Esophagus squamous epithelium (tissue), 5 donors: ENCODE data around the gene SETD4. TPM values are rescaled to one million over a fixed set of nuclear protein-coding genes. Genes with fewer than 3 reads are reported as not detected.

ENCODE experiments used
- DNase-seq: peaks from one replicate; lab custom pipeline; 2025; lab: John Stamatoyannopoulos, UW
- H3K27ac ChIP-seq, 4 donors: fragments of 200-600 bp; sonication (generic); one replicate each; pipeline ENCODE4 v1.5.1; 2016 to 2019; ENCODE audit warnings: mild to moderate bottlenecking in 1 of 4
- H3K27me3 ChIP-seq, 4 donors: fragments of 200-600 bp; sonication (generic); 1 replicate in 3 of 4; 2 replicates in 1 of 4; pipeline versions ENCODE4 v1.5.1 to v1.6.0; 2017 to 2021; ENCODE audit warnings: antibody characterized with exemption in 1 of 4
- H3K36me3 ChIP-seq, 3 donors: fragments of 200-600 bp; sonication (generic); one replicate each; pipeline ENCODE4 v1.5.1; 2016 to 2019
- H3K4me1 ChIP-seq, 3 donors: fragments of 200-600 bp; sonication (generic); one replicate each; pipeline ENCODE4 v1.5.1; 2017 to 2019
- H3K4me3 ChIP-seq, 4 donors: fragments of 200-600 bp; sonication (generic); 1 replicate in 3 of 4; 2 replicates in 1 of 4; pipeline ENCODE4 v1.5.1; 2016 to 2019; ENCODE audit warnings: mild to moderate bottlenecking in 2 of 4, moderate library complexity in 1 of 4
- H3K9me3 ChIP-seq, 3 donors: fragments of 200-600 bp; sonication (generic); one replicate each; pipeline ENCODE4 v1.5.1; 2016 to 2019
- CTCF ChIP-seq, 6 experiments: fragments of 450-650 bp in 4 of 6; fragments of 200-600 bp in 2 of 6; sonication (generic) in 2 of 6; IDR thresholded peaks; one replicate each; pipeline ENCODE4 v1.5.1; 2016 to 2019; ENCODE audit warnings: antibody characterized with exemption in 6 of 6, mild to moderate bottlenecking in 4 of 6, moderate library complexity in 4 of 6
- POLR2A ChIP-seq, 4 donors: fragments of 450-650 bp; IDR thresholded peaks; one replicate each; pipeline ENCODE4 v1.6.1; 2017; ENCODE audit warnings: antibody characterized with exemption in 4 of 4, mild to moderate bottlenecking in 4 of 4, moderate library complexity in 3 of 4
- WGBS, 2 donors: methylation state at CpG; one replicate each; pipeline ENCODE4 v1.1.5; 2018; 5-methylcytosine and 5-hydroxymethylcytosine counted together
- intact Hi-C: fragments of 100-400 bp; cut with DNase I; formaldehyde crosslinking; loops from one replicate; pipeline ENCODE4 v1.15.0; 2022
- total RNA-seq, 4 donors: library from RNA; depleted of rRNA; stranded (reverse); fragments of >200 nt; gene quantifications; one replicate each; pipeline ENCODE4 v1.1.0, GENCODE V29; 2016
- donor health status: DM: yes; HTN: yes; CAD: no.

The SETD4 gene
- total RNA-seq, 4 donors from 2014 or later: 9.9 to 30.1 (median 14.6) TPM

GRCh38 chr21:36069713-36070583 is 9.6 kb upstream of the SETD4 start, which contains the start of gene CBR1:
Gene CBR1, plus strand, starts transcription at chr21:36070024. Its CDS starts 92 bp downstream, at chr21:36070116.
- 0 to 6% methylated on average over 4 to 7 of the region's 71 CpGs for WGBS, 2 donors
- peak within 1 kb of the TSS; percentile 78 to 94 (median 89) for H3K4me3 ChIP-seq
- H3K27ac ChIP-seq: peak within 1 kb of the TSS; percentile 92 to 97 (median 94)
- intact Hi-C loops: no loop called here
- DNase-seq: peak; percentile 59
- no peaks in the 10 kb centered on the region for H3K27me3 ChIP-seq
- TF ChIP-seq POLR2A (IDR thresholded peaks at IDR 0.05): peak in 3 of 4 donors; percentile 68 to 95 (median 93)
- peak in 2 of 6 experiments; percentile 10 to 16 for TF ChIP-seq CTCF (IDR thresholded peaks at IDR 0.05)
- peaks cover 3 to 64% (median 28%) of the 10 kb centered on the region in 3 donors for H3K4me1 ChIP-seq
- H3K9me3 ChIP-seq: peaks cover 0 to 5% (median 3%) of the 10 kb centered on the region in 3 donors
- H3K36me3 ChIP-seq: peaks cover 0 to 26% (median 4%) of the 10 kb centered on the region in 3 donors

- H3K4me3 ChIP-seq: no peak overlapping the region
- H3K9me3 ChIP-seq: peaks cover 0 to 5% (median 3%) of the 10 kb centered on the region in 3 donors
- no peak for TF ChIP-seq CTCF (IDR thresholded peaks at IDR 0.05)
- TF ChIP-seq POLR2A (IDR thresholded peaks at IDR 0.05): no peak
- 91 to 95% methylated on average over 5 of the region's 5 CpGs for WGBS, 2 donors
- DNase-seq: no peak
- no peaks in the 10 kb centered on the region for H3K27me3 ChIP-seq
- peaks cover 0 to 26% (median 4%) of the 10 kb centered on the region in 3 donors for H3K36me3 ChIP-seq
- intact Hi-C loops: no loop called here
- H3K27ac ChIP-seq: peak overlapping the region; percentile 92 to 97 (median 94)
- peaks cover 3 to 54% (median 28%) of the 10 kb centered on the region in 3 donors for H3K4me1 ChIP-seq
Measured at GRCh38 chr21:36068748-36069398, 8.5 kb upstream of the SETD4 start.

- H3K4me1 ChIP-seq: peaks cover 0 to 27% (median 9%) of the 10 kb centered on the region in 3 donors
- peak overlapping the region in 1 of 4 donors; percentile 29 for H3K27ac ChIP-seq
- peaks cover 0 to 5% (median 3%) of the 10 kb centered on the region in 3 donors for H3K9me3 ChIP-seq
- no peaks in the 10 kb centered on the region for H3K27me3 ChIP-seq
- 37 to 61% methylated on average over 3 of the region's 3 CpGs for WGBS, 2 donors
- DNase-seq: no peak
- intact Hi-C loops: no loop called here
- H3K36me3 ChIP-seq: no peaks in the 10 kb centered on the region
- no peak for TF ChIP-seq POLR2A (IDR thresholded peaks at IDR 0.05)
- no peak for TF ChIP-seq CTCF (IDR thresholded peaks at IDR 0.05)
- H3K4me3 ChIP-seq: no peak overlapping the region
Measured at GRCh38 chr21:36065497-36066036, 5.2 kb upstream of the SETD4 start.

GRCh38 chr21:36064085-36064460 is 3.7 kb upstream of the SETD4 start:
- H3K27ac ChIP-seq: no peak overlapping the region
- H3K36me3 ChIP-seq: no peaks in the 10 kb centered on the region
- intact Hi-C loops: no loop called here
- TF ChIP-seq CTCF (IDR thresholded peaks at IDR 0.05): no peak
- no peak for TF ChIP-seq POLR2A (IDR thresholded peaks at IDR 0.05)
- no peaks in the 10 kb centered on the region for H3K27me3 ChIP-seq
- no peak overlapping the region for H3K4me3 ChIP-seq
- peaks cover 0 to 4% (median 3%) of the 10 kb centered on the region in 3 donors for H3K9me3 ChIP-seq
- no peak for DNase-seq
- WGBS, 2 donors: 91% methylated on average over 4 of the region's 4 CpGs
- H3K4me1 ChIP-seq: peaks cover 8 to 21% (median 9%) of the 10 kb centered on the region in 3 donors
